Fibroblast of pulmonary artery (primary cell): ENCODE results near the gene CHD2.

Experiments used
- DNase-seq: peaks from one replicate; pipeline ENCODE4 v3.0.0-alpha.2; 2010; ENCODE audit warnings: low read depth
- H3K4me3 ChIP-seq: replicated peaks from 2 replicates; pipeline ENCODE4 v1.5.1; 2011; ENCODE audit warnings: low read depth, mild to moderate bottlenecking, control low read depth, low read length, moderate library complexity
- CTCF ChIP-seq: IDR thresholded peaks from 2 replicates; pipeline ENCODE4 v1.5.1; 2011; ENCODE audit warnings: mild to moderate bottlenecking, control low read depth, low read length, inconsistent platforms; ENCODE audit errors: missing control alignments

Gene CHD2

DNA sequence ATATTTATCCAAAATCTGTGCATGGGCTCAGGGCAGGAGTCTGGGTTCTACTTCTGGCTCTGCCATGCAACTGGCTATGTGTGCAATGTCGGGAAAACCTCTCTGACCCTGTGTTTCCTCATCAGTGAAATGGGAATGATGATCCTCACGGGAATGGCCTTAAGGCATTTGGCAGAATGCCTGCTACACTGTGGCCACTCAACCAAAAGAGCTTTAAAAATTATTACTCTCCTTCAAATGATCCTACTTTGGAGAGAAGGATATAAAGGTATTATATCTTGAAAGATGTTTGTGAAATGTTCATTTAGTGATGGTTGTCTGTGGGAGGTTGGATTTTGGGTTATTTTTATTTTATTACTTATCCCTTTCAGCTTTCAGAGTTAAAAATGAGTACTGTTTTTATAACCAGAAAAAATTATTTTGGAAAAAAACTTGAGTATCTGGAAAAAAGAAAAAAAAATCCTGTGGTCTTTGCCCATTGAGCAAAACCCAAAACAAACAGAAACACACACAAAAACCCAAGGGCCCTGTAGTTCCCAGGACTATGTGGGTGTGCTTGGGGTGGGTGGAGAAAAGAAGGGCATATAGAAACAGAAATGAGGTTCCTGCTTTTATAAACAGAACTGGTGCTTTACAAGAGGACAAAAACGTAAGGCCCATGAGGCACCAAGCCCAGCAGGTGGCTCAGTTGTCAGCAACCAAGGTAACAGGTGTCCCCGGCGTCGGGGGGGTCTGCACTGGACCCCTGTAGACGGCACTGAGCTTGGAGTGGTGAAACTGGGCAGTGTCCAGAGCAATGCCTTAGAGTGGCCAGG is 166.9 kb downstream of the CHD2 start:
- DNase-seq: no peak
- H3K4me3 ChIP-seq: no peak overlapping the region
- TF ChIP-seq CTCF: no peak

- DNase-seq: no peak
- H3K4me3 ChIP-seq: no peak overlapping the region
- TF ChIP-seq CTCF: no peak
These were observed 167.5 kb downstream of the CHD2 start for GRCh38 chr15:93067649-93068085.

DNA sequence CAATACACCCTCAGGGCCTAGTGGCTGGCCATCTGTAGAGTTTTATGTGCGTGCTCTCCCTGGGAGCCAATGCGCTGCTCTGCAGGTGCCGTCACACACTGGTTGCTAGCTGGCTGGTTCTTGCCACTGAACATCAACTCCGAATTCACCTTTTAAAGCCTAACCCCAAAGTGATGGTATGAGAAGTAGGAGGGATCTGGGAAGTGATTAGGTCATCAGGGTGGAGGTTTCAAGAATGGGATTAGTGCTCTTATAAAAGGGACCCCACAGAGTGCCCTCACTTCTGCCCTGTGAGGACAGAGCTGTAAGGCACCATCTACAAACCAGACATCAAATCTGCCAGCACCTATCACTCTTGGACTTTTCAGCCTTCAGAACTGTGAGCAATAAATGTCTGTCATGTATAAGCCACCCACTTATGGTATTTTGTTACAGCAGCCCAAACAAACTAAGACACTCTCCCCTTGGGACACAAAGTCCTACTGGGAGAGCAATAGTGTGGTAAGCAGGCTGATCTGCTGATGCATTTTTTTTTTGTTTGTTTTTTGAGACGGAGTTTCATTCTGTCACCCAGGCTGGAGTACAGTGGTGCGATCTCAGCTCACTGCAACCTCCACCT is 168.6 kb downstream of the CHD2 start:
- no peak for DNase-seq
- H3K4me3 ChIP-seq: no peak overlapping the region
- TF ChIP-seq CTCF: no peak

DNA sequence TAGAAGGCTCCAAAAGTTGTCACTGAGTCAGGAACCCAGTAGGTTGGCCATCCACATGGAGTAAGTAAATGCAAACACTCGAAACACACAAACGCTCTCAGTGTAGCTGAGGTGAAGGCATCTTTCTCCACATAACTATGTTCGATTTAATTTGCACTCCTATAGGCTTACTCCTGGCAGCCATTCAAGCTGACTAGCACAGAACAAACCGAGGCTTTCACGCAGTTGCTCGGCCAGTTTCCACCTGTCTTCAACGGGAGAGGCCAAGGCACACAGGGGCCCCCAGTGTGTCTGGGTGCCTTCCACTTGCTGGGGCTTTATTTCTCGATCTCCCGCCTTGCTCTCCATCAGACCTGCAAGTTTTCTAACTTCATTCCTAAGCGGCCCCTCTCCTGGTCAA is 170.0 kb downstream of the CHD2 start:
- no peak overlapping the region for H3K4me3 ChIP-seq
- no peak for TF ChIP-seq CTCF
- DNase-seq: no peak

DNA sequence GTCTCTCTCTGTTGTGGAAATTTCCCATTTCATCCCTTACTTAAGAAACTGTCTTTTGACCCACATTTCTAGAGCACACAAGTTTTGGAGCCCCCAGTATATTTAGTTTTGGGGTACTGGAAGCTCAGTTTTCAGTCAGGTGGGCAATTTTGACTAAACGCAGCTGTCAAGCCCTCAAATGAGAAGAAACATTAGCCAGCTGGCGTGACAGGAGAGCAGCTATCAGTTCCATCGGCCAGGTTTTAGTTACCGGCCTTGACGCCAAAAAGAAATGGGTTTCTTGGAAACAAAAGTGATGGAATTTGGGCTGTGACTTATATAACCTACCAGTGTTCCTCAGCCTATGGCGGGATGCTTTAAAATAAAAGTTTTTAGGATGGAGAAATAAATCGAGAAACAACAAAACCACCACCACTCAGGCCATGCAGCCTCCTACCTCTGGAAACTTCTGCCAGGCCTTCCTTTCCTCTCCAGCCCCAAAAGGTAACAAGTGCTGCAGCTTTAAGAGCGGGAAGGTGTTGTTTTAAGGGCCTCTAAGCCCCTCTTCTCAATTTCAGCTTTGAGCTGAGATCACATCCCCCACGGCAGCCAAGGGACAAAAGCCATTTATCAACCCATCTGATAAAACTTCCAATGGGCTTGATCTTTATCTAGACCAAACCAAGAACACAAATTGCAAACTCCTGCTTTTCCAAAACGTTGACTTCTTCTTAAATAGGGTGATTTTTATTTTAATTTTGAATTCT is 170.6 kb downstream of the CHD2 start:
- no peak overlapping the region for H3K4me3 ChIP-seq
- DNase-seq: no peak
- TF ChIP-seq CTCF: no peak

GRCh38 chr15:93071469-93071936 is 171.4 kb downstream of the CHD2 start:
- TF ChIP-seq CTCF: no peak
- DNase-seq: peak; percentile 41
- H3K4me3 ChIP-seq: peak overlapping the region; percentile 71
